Thymus (tissue), 2 donors: ENCODE results near the gene RPL22L1. TPM values are rescaled to one million over a fixed set of nuclear protein-coding genes. Genes with fewer than 3 reads are reported as not detected.

Experiments used
- polyA plus RNA-seq: library from polyadenylated mRNA; stranded (reverse); fragments of 200-250 nt; gene quantifications from one replicate; pipeline ENCODE4 v1.2.3, GENCODE V29; 2013
- total RNA-seq: library from RNA; stranded (reverse); fragments of 120-200 nt; gene quantifications from one replicate; pipeline ENCODE4 v1.2.4, GENCODE V29; 2013
- donor health status: healthy.

Gene RPL22L1
- total and polyA plus RNA-seq, 2 donors, result 214 to 245 TPM

Other genes with a start within 250 kb of the RPL22L1 start
- gene EIF5A2, start 38.4 kb upstream of the RPL22L1 start, total RNA-seq, result 6.2 TPM
- gene EIF5A2, start 38.4 kb upstream of the RPL22L1 start, polyA plus RNA-seq, result 2.9 TPM
- gene SLC2A2, start 156.5 kb upstream of the RPL22L1 start, total RNA-seq, result not detected
- gene SLC2A2, start 156.5 kb upstream of the RPL22L1 start, polyA plus RNA-seq, result 0.05 TPM